NCI-H2227 treated with DMSO at 0.1 percent for 48 hours (cell line): ENCODE results near the gene FXYD7.

Experiments
- DNase-seq: peaks from one replicate; lab custom pipeline; 2025; lab: John Stamatoyannopoulos, UW

The FXYD7 gene

DNA sequence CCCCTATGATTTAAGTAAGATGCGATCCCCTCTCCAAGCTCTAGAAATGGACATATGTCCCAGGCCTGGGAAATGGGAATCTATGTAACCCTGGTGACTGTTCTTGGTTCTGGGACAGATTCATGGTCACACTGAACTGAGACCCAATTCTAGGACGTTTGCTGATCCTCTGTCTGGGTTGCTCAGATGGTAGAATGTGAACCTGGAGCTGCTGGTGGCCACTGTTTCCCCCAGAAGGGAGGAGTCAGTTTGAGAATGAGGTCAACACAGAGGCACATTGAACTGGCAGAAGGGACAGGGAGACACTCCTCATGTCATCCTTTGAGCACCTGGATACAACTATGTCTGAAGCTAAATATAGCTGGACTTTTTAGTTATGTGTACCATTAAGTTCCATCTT lies 56.4 kb downstream of the FXYD7 start:
- no peak for DNase-seq

DNA sequence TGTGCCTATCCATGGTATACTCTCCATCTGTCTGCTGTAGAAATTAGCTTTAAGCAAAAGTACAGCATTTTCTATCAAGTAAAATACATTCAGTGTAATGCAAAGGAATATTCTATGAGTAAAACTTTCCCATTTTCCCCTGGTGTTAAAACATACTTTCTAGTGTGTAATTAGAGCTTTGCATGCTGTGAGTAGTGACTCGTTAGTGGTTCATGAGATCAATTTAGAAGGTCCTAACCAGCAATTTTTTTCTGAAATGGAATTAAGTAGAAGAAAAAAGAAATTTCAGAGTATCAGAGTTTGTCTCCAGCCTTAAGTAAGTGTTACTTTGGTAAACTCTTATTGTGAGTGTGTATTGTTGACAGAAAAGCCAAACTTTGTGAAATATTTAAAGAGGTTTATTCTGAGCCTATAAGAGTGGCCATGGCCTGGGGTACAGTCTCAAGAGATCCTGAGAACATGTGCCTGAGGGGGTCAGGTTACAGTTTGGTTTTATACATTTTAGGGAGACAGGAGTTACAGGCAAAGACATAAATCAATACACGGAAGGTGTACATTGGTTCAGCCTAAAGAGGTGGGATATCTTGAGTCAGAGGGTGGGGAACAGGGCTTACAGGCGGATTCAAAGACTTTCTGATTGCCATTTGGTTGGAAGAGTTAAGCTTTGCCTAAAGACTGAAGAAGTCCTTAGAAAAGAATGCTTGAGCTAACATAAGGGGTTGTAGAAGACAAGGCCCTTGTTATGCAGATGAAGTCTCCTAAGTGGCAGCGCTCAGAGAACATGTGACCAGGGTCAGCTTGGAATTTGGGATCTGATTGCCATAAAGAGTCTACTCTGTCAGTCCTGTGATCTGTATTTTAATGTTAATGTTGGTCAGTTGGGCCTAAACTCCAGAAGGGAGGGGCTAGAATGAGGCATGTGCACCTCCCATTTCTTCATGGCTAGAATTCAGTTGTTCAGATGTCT lies 60.0 kb downstream of the FXYD7 start:
- DNase-seq: no peak
